ENCODE results near the gene BLMH.

Gene BLMH, protein sequence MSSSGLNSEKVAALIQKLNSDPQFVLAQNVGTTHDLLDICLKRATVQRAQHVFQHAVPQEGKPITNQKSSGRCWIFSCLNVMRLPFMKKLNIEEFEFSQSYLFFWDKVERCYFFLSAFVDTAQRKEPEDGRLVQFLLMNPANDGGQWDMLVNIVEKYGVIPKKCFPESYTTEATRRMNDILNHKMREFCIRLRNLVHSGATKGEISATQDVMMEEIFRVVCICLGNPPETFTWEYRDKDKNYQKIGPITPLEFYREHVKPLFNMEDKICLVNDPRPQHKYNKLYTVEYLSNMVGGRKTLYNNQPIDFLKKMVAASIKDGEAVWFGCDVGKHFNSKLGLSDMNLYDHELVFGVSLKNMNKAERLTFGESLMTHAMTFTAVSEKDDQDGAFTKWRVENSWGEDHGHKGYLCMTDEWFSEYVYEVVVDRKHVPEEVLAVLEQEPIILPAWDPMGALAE

DNA sequence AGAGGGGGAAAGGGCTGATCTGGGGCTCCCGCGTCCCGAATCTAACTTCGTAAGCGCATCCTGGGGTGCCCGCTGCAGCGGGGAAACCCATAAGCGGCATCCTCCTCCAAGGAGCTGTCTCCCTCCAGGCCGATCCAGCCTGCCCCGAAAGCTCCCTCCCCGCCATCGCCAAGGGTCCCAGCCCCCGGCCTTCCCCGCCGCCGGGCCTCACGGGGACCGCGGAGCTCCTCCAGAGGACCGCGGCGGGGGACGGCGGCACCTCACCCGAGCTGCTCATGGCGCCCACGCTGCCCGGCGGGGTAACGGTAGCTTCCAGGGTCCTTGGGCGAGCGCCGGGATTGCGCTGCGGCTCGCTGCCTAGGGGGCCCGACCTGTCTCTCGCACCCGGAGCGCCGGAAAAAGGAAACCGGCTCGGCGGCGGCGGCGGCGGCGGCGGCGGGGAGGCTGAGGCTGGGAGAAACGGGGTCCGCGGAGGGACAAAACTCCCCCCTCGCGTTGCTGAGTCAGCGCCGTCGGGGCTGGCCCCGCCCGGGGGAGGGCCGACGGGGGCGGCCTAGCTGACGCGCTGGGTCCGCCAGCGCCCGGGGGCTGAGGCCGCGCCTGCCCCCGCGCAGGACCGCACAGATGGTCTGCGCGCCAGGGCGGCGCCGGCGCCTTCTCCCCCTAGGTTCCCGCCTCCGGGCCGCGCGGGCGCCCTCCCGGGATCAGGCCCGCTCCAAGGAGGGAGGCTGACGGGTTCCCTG, at the start of gene BLMH:
Gene BLMH, minus strand, starts transcription at position 402 of the 743 bp plus-strand sequence. Its CDS starts 125 bp downstream, at position 277.
- DNase-seq: peak; percentile 84

DNA sequence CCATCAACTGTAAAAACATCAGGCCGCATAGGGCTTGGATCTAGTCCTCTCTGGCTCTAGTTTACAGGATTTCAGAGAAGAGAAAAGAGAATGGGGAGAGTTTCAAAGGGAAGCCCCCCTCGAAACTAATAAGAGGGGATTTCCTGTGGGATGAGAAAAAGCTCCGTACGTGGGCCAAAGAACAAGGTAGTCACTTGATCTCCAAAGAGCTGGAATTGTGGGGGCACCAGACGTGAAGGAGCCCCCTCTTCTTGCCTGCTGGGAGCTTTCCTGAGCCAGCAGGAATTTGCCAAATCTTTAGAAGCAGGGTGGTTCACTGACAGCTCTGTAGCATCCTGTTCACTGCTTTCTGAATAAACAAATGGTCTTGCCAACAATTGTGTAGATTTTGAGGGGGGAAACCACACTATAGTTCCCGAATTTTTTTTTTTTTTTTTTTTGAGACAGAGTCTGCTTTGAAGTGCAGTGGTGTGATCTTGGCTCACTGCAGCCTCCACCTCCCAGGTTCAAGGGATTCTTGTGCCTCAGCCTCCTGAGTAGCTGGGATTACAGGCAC, 49.1 kb upstream of the BLMH start:
- no peak for DNase-seq

DNA sequence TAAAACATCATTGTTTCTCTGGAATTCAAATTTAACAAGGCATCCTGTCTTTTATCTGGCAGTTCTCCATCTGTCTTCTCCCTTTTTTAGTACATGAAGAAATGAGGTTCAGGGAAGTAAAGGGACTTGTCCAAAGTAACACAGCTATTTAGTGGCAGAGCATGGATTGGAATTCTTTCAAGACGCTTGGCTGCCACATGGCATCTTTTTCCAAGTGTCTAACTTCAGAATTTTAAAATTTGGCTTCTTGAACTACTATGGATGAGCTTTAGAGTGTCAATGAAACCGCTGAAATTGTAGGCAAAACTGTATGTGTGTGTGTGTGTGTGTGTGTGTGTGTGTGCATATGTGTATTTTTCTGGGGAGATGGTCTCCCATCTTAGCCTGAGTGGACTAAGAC, 47.3 kb upstream of the BLMH start:
- no peak for DNase-seq

DNA sequence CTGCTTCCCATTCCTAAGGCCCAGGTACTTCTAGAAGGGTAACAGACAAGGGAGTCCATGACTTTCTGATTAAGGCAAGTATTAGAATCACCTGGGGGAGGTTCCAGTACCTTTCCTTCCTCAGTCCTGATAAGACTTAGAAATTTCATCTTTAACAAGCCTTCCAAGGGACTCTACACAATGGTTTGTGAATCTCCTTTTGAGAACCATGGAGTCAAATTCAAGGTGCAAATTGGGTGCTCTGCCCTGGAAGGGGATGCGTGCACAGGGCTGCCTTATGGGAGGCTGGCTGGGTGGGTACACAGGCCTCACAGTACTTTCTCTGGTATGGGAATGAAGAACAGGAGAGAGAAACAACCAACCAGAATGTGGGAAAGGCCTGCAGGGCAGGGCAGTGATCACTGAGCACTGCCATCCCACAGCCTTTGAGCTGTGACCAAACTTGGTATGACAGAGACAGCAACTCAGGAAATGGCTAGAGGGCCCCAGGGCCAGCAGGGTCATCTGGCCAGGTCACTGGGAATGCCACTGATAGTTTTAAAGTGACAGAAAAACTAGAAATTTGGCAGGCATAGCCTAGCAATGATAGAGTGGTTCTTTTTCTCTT, 45.8 kb upstream of the BLMH start:
- no peak for DNase-seq

DNA sequence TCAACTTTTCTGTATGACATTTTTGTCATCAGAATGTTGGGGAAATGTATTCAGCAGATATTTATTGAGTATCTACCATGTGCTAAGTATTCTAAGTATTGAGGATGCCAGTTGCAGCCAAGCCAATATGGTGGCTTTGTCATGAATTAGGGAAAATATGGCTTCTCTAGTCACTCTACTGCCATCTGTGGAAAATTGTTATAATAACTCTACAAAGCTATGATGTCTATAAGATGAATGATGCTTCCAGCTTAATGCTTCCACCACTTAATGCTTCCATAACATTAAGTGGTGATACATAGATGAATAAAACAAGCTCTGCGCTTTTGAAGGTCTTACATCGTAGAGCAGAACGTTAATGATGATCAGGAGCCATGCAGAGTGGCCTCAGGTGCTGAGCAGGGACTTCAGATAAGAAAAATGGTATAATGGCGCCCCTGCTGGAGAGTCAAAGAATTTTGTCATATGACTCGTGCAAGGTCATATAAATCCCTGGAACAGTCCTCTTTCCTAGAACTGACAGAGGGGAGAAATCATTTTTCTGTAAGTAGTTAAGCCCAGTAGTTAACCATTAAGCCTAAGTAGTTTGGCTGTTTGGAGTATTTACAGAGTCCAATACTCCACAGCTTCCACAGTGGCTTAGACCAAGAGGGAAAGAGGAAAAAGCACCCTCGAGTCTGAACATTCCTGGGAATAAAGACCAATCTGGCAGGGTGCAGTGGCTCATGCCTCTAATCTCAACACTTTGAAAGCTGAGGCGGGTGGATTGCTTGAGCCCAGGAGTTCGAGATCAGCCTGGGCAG, 44.8 kb upstream of the BLMH start:
- DNase-seq: peak; percentile 77

DNA sequence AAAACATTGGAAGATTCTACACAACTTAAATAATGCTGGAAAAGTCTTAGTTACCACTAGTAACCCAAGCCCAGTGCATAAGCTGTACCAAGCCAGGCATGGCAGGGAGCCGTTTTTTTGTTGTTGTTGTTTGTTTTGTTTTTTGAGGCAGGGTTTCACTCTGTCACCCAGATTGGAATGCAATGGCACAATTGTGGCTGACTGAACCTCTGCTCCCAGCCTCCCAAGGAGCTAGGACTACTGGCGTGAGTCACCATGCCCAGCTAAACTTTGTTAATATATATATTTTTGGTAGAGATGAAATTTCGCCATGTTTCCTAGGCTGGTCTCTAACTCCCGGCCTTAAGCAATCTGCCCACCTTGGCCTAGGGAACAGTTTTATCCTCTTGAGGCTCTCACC, 42.7 kb upstream of the BLMH start:
- no peak for DNase-seq

DNA sequence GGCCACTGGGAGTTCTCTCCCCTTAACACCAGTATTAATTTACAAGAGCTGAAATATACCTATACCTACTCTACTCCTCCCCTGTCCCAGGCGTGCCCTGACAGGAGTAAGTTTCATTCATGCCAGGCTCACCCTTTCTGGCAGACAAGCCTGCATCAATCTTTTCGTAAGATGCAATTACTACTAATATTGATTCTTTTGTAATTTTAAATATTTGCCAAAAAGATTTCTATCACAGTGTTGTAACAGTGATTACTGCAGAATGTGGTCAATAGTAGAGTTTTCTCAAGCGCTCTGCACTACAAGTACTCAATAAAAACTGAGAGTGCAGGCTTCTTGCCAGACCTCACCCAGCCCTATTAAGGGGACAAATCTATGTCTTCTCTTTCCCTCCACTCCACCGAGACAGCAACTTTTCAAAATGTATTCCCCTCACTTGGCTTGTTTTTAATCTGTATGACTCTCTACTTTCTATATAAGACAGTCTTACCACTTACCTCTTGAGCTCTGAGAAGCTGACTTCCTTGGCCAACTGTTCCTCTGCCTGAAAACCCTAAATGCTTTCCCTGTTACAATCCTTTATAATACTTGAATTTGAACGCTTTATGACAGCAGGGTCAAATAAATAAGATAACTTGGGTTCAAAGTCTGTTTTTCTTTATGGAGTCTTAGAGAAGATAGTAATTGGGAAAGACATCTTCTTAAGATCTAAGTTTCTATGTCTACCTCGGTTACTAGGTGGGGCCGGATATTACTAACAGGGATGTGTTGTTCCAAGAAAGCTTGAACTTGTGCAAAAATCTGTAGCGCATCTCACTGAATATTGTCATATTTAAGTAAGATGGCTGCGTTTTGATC, 42.0 kb upstream of the BLMH start, which contains the start of gene TMIGD1:
Gene TMIGD1, minus strand, starts transcription at position 555 of the 858 bp plus-strand sequence. CDS start 1,924 bp downstream, outside the sequence.
- no peak for DNase-seq

DNA sequence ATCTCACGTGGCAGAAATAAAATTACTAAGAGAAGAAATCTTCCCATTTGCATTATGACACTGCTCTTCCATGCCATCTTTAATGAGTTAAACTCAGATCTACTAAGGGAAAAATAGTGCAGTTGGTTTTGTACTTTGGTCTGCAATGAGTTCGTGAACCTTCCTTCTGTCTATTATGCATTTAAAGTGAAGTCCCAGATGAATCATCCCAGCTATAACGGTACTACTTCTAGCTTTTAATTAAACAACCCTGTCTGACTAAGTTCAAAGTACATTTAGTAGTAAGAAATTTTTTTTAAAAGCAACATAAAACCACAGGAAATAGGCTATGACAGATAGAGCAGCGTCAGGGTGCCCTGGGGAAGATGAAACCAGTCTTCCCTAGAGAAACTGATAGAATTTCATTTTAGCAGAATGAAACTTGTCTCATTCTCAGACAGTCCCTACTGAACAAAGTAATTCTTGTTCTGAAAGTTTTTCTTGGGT, 40.4 kb upstream of the BLMH start:
- peak; percentile 70 for DNase-seq

DNA sequence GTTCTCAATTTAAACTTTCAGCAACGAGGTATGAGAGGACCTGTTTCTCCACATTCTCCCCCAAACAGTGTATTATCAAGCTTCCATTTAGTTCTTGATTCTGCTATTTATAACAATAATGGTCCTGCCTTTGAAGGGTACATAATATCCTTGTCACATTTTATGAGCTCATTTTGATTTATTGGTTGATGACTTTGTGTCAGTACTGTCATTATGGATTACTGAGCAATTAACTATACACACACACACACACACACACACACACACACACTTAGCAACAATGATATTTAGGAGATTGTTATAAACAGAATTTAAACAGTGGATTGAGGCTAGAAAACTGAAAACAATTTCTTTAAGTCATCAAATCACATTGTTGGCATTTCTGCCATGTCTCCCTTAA, 35.1 kb upstream of the BLMH start:
- DNase-seq: no peak

DNA sequence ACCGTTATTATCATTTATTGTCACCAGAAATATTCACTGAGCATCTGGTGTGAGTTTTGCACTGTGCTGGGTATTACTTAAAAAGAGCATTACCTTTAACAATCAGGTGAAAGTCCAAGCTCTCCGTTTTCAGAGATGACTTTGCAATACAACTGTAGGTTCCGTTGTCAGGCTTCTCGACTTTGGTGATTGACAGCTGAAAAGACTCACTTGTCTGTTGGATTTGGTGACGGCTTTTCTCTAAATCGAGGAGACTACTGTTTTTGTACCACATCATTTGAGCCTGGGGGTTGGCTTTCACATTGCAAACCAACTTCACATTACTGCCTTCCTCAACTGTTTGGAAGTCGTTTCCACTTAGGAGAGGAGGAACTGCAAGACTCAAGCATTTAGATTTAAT, 33.0 kb upstream of the BLMH start:
- no peak for DNase-seq

DNA sequence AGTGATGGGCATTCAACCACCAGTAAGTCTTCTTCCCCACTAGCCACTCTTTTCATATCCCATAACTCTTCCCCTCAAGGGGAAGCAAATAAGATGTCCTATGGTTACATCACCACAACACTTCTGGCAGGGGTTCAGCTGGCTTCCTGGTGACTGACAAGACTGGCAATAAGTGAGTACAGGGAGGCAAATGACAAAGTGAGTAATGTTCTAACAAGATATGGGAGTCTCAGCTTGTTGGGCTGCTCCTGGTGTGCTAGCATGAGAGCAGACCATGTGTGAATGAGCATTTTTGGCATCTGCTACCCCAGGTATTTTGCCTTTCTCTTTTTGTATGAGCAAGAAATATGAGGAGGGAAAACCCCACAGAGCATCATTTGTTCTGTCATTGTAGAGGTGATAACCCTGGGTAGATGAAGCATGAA, 32.2 kb upstream of the BLMH start:
- peak; percentile 36 for DNase-seq

DNA sequence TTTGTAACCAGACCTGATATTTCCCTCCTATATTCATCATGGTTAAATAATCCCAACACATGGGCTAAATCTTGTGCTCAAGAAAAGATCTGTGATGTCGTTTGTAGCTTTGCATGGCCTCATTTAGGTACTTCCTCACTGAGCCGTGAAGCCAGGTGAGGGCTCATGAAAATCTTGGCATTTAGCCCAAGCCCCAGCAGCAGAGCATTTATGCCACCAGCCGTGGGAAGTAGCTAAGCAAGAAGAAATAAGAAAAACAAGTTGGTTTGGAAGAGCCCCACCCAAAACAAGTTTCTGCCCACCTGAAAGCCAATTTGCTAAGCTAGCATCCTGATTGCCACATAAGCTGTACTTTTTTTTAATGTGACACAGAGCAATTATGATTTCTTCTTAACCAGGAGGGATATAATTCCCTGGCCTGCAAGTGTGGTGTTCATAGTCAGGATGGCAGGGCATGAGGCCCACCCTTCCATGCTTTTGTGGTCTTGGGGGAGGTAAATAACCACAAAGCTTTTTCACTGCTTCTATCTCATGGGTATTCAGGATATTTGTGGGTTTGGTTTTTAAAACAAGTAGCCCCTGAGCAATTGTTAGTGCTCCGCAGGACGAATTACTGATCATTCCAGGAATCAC, 31.6 kb upstream of the BLMH start:
- DNase-seq: peak; percentile 63

DNA sequence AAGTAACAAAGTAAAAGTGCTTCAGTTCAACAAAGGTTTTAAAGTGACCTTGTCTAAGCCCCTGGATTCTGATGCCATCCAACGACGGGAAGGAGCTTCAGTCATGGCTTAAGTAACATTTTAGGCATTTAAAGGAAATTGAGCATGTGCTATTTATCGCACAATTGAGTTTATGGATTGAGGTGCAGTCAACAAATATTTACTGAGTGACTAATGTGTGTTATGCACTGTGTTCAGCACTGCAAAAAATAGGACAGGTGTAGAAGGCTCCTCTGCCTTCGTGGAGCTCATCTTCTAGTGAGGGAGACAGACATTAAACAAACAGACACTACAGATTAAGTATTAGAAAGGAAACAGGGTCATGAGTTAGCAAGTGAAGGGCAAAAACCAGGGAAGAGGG, 29.6 kb upstream of the BLMH start:
- DNase-seq: no peak

DNA sequence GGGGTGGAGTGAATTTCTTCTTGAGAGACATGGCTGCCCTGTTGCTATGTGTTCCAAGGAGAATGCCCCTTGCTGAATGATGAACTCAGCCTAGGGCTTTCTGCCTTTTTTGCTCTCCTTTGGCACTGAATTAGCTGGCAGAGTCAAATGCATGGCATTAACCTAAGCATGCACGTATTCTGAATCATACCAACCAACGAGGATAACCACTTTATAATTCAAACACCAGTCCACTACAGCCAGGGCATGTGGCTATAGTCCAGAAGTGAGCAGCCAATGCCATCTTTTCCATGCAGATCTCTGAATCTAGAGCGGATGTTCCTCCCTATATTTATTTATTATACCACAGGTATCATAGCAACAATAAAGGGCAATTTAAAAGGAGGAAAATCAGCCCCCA, 26.4 kb upstream of the BLMH start:
- DNase-seq: no peak

DNA sequence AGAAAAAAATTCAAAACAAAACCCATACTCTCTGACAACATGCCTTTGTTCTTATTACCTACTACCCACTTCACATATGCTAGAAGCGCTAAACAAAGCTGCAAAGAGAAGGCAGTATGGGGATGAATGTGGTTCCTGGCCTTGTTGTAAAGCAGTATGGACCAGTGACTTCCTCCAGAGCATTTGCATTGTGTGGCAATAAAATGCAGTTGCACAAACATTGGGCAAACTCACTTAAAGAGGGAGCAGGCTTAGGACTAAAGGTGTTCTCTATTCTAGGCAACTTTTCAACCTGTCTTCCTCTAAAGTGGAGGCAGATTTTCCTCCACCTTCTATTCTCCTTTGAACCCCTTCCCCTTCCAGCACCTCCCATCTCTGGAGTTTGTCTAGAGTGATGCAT, 25.0 kb upstream of the BLMH start:
- no peak for DNase-seq

DNA sequence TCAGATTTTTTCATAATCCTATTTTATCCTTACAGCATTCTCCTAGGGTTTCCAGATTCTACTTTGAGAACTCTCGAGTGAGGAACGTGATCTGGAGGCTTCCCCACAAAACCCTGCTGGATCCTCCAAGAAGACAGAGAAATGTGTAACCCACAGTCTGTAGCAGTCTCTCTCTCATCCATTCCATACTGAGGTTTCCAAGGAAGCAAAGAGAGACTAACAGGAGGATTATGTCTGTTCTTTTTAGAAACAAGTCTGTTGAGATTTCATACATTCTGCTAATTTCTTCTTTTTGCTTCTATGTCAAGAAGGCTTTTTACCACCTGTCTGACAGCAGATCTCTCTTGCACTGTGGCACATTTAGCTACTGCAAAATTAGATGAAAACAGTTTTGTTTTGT, 23.4 kb upstream of the BLMH start:
- DNase-seq: no peak

DNA sequence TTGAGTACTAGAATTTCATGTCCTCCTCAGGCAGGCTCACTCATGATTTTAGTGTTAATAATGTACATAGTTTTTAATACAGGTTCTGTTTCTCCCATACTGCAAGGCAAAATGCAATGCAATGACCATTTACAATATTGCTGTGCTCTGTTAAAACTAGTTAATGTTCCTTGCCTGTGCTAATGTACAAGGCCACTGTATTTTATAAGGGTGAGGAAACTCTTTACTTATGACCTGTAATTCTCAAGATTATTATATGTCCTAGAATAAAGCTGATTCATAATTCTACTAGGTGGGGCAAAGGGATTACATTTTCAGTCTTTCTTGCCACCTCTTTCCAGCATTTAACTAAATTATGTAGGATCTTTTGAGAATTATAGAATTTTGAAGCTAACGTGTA, 22.7 kb upstream of the BLMH start:
- DNase-seq: no peak

DNA sequence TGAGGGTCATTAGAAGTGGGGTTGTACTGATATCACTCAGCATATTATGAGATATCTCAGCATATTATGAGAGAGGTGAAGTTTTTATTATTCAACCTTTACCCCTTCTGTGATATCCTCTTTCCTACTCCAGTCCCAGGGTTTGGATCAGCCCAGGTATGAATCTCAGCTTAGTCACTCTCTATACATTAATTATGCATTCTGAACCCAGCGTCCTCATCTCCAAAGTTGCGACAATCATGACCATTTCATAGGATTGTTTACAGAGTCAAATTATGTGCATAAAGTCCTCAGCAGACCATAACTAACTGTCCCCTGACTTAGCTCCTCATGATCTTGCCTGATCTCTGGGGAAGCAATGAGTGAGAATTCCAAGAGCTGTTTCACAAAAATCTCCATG, 20.5 kb upstream of the BLMH start:
- DNase-seq: no peak

DNA sequence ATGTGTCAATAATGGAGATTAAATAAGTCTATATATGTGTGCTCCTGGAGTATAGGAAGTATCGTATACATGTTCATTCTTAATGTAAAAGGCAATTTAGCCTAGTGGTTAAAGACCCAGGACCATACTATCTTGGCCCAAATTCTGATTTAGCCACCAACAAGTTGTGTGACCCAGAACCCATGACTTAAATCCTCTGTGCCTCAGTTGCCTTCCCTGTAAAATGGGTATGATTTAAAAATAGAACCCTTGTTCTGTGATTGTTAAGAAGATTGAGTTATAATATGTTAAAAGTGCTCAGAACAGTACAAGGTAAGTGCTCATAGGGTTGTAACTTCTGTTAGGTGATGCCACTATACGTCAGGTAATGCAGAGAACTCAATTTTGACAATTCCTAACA, 18.8 kb upstream of the BLMH start:
- no peak for DNase-seq

DNA sequence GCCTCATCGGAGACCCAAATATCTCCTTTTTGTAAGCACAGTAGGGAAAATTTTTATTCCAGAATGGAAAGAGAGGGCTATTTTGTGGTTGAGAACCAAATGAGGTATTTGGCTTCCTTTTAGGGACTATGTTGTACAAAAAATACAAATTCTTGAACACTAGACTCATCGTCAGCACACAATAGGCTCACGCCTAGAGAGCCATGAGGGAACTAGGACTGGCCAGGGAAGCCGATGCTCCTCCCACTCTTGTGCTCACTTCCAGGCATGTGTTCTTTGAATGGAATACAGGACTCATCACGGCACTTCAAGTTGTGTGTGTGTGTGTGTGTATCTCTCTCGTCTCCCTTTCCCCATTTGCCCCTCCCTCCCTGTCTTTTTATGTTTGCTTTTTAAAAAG, 17.8 kb upstream of the BLMH start:
- no peak for DNase-seq

DNA sequence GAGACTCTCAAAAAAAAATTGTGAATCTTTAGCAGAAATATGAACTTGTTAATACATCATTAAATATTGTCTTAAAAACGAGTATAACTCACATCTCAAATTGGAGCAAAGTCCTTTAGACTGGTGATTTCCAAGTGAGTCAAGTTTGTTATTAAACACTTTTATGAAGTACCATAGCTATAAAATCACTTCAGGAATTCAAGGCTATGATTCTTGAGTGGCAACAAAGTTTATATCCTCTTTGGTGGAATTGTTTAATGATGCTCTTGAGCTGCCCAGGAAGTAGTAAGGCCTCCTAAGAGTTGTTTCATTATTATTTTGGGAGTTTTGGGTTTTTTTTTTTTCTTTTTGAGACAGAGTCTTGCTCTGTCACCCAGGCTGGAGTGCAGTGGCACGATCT, 16.7 kb upstream of the BLMH start:
- DNase-seq: no peak
